Nephron progenitor cell (in vitro differentiated cells): Measurements from ENCODE around the gene GPN3.
"Not testable (repeated sequence)": the region's sequence is repeated elsewhere in the genome, so short reads cannot be mapped to it uniquely, and the experiment has no call there.

Experiments used
- DNase-seq: peaks from one replicate; pipeline ENCODE4 v3.0.0; 2021
- H3K27ac Mint-ChIP-seq: 2 replicates; pipeline ENCODE4 v1.8.0; 2021; ENCODE audit warnings: mild to moderate bottlenecking, moderate library complexity, mixed read lengths
- H3K27me3 Mint-ChIP-seq: 2 replicates; pipeline ENCODE4 v1.8.0; 2021; ENCODE audit warnings: mild to moderate bottlenecking, low read depth, mixed read lengths; ENCODE audit not compliant: poor library complexity
- H3K36me3 Mint-ChIP-seq: 2 replicates; pipeline ENCODE4 v1.8.0; 2021; ENCODE audit warnings: low read depth, mixed read lengths
- H3K4me1 Mint-ChIP-seq: 2 replicates; pipeline ENCODE4 v1.8.0; 2021; ENCODE audit warnings: mixed read lengths
- H3K4me3 Mint-ChIP-seq: 2 replicates; pipeline ENCODE4 v1.8.0; 2021; ENCODE audit warnings: mild to moderate bottlenecking, moderate library complexity, mixed read lengths
- H3K9me3 Mint-ChIP-seq: 2 replicates; pipeline ENCODE4 v1.8.0; 2021; ENCODE audit warnings: mild to moderate bottlenecking, moderate library complexity, mixed read lengths
- TF ChIP-seq, protein P1 (sequence below): fragments of 200-600 bp; sonication (generic); IDR thresholded peaks from 2 replicates; pipeline ENCODE4 v1.5.0; 2021; ENCODE audit warnings: antibody characterized with exemption

The GPN3 gene

DNA sequence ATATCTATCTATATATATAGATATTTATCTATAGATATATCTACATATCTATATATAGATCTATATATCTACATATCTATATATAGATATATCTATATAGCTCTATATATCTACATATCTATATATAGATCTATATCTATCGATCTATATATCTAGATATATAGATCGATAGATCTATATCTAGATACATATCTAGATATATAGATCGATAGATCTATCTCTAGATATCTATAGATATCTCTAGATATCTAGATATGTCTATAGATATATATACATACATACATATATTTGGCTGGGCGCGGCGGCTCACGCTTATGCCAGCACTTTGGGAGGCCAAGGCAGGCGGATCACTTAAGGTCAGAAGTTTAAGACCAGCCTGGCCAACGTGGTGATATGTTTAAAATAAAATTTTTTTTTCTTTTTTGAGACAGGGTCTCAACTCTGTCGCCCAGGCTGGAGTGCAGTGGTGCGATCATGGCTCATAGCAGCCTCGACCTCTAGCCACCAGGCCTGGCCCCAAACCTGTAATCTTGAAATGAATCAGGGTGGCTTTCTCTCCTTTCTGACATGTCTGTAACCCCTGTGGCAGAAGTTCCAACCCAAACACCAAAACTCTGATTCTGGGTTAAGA lies 36.0 kb downstream of the GPN3 start:
- DNase-seq, result no peak
- Mint-ChIP-seq H3K27ac (no peak overlapping the region), H3K27me3 (peaks cover 5% of the 10 kb centered on the region), H3K9me3 (no peaks in the 10 kb centered on the region), H3K4me1 (no peaks in the 10 kb centered on the region), H3K4me3 (no peak overlapping the region), H3K36me3 (peaks cover 39% of the 10 kb centered on the region)
- TF ChIP-seq, protein P1, sequence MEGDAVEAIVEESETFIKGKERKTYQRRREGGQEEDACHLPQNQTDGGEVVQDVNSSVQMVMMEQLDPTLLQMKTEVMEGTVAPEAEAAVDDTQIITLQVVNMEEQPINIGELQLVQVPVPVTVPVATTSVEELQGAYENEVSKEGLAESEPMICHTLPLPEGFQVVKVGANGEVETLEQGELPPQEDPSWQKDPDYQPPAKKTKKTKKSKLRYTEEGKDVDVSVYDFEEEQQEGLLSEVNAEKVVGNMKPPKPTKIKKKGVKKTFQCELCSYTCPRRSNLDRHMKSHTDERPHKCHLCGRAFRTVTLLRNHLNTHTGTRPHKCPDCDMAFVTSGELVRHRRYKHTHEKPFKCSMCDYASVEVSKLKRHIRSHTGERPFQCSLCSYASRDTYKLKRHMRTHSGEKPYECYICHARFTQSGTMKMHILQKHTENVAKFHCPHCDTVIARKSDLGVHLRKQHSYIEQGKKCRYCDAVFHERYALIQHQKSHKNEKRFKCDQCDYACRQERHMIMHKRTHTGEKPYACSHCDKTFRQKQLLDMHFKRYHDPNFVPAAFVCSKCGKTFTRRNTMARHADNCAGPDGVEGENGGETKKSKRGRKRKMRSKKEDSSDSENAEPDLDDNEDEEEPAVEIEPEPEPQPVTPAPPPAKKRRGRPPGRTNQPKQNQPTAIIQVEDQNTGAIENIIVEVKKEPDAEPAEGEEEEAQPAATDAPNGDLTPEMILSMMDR, result no peak

GRCh38 chr12:110429676-110430075 lies 38.4 kb downstream of the GPN3 start:
- not testable (repeated sequence) for H3K27ac Mint-ChIP-seq, DNase-seq, H3K27me3 Mint-ChIP-seq, H3K4me3 Mint-ChIP-seq, H3K9me3 Mint-ChIP-seq, H3K4me1 Mint-ChIP-seq
- H3K36me3 Mint-ChIP-seq, result peaks cover 15% of the 10 kb centered on the region

- no peaks in the 10 kb centered on the region for H3K9me3 Mint-ChIP-seq
- H3K4me3 Mint-ChIP-seq, result no peak overlapping the region
- no peak overlapping the region for H3K27ac Mint-ChIP-seq
- peaks cover 9% of the 10 kb centered on the region for H3K27me3 Mint-ChIP-seq
- TF ChIP-seq, protein P1, result no peak
- no peaks in the 10 kb centered on the region for H3K36me3 Mint-ChIP-seq
- DNase-seq, result no peak
- H3K4me1 Mint-ChIP-seq, result peaks cover 15% of the 10 kb centered on the region
Measured at GRCh38 chr12:110426406-110426805, 41.7 kb downstream of the GPN3 start.

- no peaks in the 10 kb centered on the region for H3K9me3 Mint-ChIP-seq
Measured at GRCh38 chr12:110424237-110424636, 43.8 kb downstream of the GPN3 start.

DNA sequence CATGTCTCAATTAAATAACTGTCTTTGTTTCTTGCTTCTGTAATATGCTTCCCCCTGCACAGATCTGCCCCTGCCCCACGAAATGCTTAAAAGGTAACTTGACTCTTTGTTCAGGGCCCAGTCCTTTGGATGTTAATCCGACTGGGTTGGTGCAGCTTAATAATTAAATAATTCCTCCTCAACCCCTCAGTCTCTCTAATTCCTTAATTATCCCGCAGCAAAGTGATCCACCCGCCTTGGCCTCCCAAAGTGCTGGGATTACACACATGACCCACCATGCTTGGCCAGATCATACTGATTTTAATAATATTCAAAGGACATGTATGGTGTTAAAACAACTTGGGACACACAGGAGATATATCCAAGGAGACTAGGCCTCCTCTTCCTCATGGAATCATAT lies 46.4 kb downstream of the GPN3 start:
- TF ChIP-seq, protein P1, result no peak
- H3K4me3 Mint-ChIP-seq, result no peak overlapping the region
- peak overlapping the region; percentile 49 for H3K27ac Mint-ChIP-seq
- H3K4me1 Mint-ChIP-seq, result peaks cover 34% of the 10 kb centered on the region
- peaks cover 7% of the 10 kb centered on the region for H3K27me3 Mint-ChIP-seq
- no peak for DNase-seq
- no peaks in the 10 kb centered on the region for H3K36me3 Mint-ChIP-seq
- H3K9me3 Mint-ChIP-seq, result no peaks in the 10 kb centered on the region

More at GRCh38 chr12:110424237-110424636, 43.8 kb downstream of the GPN3 start:
- peaks cover 7% of the 10 kb centered on the region for H3K27me3 Mint-ChIP-seq
- H3K27ac Mint-ChIP-seq, result no peak overlapping the region
- no peaks in the 10 kb centered on the region for H3K36me3 Mint-ChIP-seq
- DNase-seq, result no peak
- peaks cover 21% of the 10 kb centered on the region for H3K4me1 Mint-ChIP-seq
- no peak overlapping the region for H3K4me3 Mint-ChIP-seq
- TF ChIP-seq, protein P1, result no peak

DNA sequence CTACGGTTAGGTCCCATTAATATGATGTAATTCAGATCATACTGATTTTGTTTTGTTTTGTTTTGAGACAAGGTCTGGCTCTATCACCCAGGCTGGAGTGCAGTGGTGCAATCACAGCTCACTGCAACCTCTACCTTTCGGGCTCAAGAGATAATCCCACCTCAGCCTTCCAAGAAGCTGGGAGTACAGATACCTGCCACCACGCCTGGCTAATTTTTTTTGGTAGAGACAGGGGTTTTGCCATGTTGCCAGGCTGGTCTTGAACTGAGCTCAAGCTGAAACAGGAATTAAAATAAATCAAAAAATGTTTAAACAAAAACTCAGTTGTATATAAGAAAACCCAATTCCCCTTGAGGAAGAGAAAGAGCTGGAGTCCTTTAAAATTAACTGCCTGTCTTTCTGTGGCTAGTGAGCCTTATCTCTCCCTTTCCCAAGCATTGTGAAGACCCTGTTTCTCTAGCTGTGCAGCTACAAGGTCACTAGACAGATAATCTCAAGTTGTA lies 46.8 kb downstream of the GPN3 start:
- no peaks in the 10 kb centered on the region for H3K36me3 Mint-ChIP-seq
- TF ChIP-seq, protein P1, result no peak

DNA sequence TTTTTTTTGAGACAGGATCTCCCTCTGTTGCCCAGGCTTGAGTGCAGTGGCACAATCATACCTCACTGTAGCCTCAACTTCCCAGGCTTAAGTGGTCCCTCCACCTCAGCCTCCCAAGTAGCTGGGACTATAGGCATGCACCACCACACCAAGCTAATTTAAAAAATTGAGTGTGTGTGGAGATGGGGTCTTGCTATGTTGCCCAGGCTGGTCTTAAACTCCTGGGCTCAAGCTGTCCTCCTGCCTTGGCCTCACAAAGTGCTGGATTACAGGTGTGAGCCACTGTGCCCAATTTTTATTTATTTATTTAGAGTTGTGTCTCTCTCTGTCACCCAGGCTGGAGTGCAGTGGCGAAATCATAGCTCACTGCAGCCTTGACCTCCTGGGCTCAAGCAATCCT lies 47.4 kb downstream of the GPN3 start:
- not testable (repeated sequence) for H3K4me3 Mint-ChIP-seq, H3K36me3 Mint-ChIP-seq, H3K27me3 Mint-ChIP-seq, DNase-seq, H3K9me3 Mint-ChIP-seq, H3K27ac Mint-ChIP-seq
- H3K4me1 Mint-ChIP-seq, result peaks cover 34% of the 10 kb centered on the region

More for the DNA sequence above, 46.8 kb downstream of the GPN3 start:
- Mint-ChIP-seq H3K9me3 (no peaks in the 10 kb centered on the region), H3K4me1 (peaks cover 34% of the 10 kb centered on the region), H3K27ac (peak overlapping the region; percentile 49), H3K27me3 (peaks cover 7% of the 10 kb centered on the region), H3K4me3 (no peak overlapping the region)
- DNase-seq, result no peak

- H3K4me1 Mint-ChIP-seq, result peaks cover 25% of the 10 kb centered on the region
- not testable (repeated sequence) for H3K9me3 Mint-ChIP-seq, DNase-seq, H3K4me3 Mint-ChIP-seq, H3K27me3 Mint-ChIP-seq, H3K27ac Mint-ChIP-seq, H3K36me3 Mint-ChIP-seq
Measured at GRCh38 chr12:110417113-110417512, 50.9 kb downstream of the GPN3 start.

GRCh38 chr12:110410086-110410485 lies 58.0 kb downstream of the GPN3 start:
- H3K27ac Mint-ChIP-seq, DNase-seq, H3K9me3 Mint-ChIP-seq, H3K27me3 Mint-ChIP-seq, H3K4me1 Mint-ChIP-seq, H3K4me3 Mint-ChIP-seq, H3K36me3 Mint-ChIP-seq: not testable (repeated sequence)
